HepG2 (cell line): ENCODE results near the gene THEMIS. TPM values are rescaled to one million over a fixed set of nuclear protein-coding genes. Genes with fewer than 3 reads are reported as not detected.

ENCODE experiments used
- ATAC-seq: fragments of 200-7000 bp; cut with Tn5 transposase; 3 replicates; pipeline ENCODE4 v1.9.1; 2020; ENCODE audit warnings: mild to moderate bottlenecking, moderate library complexity
- BruUV-seq: library from RNA; stranded (reverse); fragments of 400-500 nt; replicated peaks from 2 replicates; lab custom pipeline; 2021; lab: Mats Ljungman, UMichigan
- CTCF ChIA-PET: fragments of 300-600 bp; formaldehyde crosslinking; extraction: SDS; loops from one replicate; lab custom pipeline; 2021; ENCODE audit warnings: low total read pairs, inconsistent platforms, low intra/inter-chr PET ratio; lab: Yijun Ruan, JAX
- POLR2A ChIA-PET: fragments of 350-600 bp; sonication (Branson Sonifier 250); formaldehyde crosslinking; loops from one replicate; lab custom pipeline; 2020; ENCODE audit warnings: antibody characterized with exemption, inconsistent platforms; lab: Yijun Ruan, JAX
- DNase-seq: peaks from one replicate; pipeline ENCODE4 v3.0.0-alpha.2; 2015; ENCODE audit warnings: low spot score
- FAIRE-seq: peaks from 3 replicates; lab custom pipeline; 2011; peaks lifted over from hg19 to GRCh38; lab: Jason Lieb, UNC
- H2AFZ ChIP-seq: one replicate; pipeline ENCODE4 v1.6.1; 2011; ENCODE audit warnings: low read length, inconsistent platforms
- H3K27ac ChIP-seq: fragments of 300-600 bp; 3 replicates; pipeline ENCODE4 v1.8.0; 2011; ENCODE audit warnings: mixed run types, mild to moderate bottlenecking, mixed read lengths, low read length, inconsistent platforms; ENCODE audit not compliant: insufficient read depth; ENCODE audit errors: extremely low read length
- H3K27me3 ChIP-seq, 2 experiments: fragments of 200-600 bp in 1 of 2; 2 replicates in 1 of 2; 3 replicates in 1 of 2; pipeline versions ENCODE4 v1.6.0 to v1.8.0; 2011; ENCODE audit warnings: low read length in 2 of 2, mild to moderate bottlenecking in 2 of 2, moderate library complexity in 2 of 2, inconsistent platforms in 1 of 2; ENCODE audit not compliant: insufficient read depth in 2 of 2, control insufficient read depth in 1 of 2
- H3K36me3 ChIP-seq, 2 experiments: fragments of 200-600 bp in 1 of 2; replicated peaks in 1 of 2; 2 replicates in 1 of 2; 3 replicates in 1 of 2; pipeline versions ENCODE4 v1.5.1 to v1.8.0; 2011; ENCODE audit warnings: low read length in 2 of 2, inconsistent platforms in 1 of 2; ENCODE audit not compliant: insufficient read depth in 2 of 2, control insufficient read depth in 1 of 2
- H3K4me1 ChIP-seq: 2 replicates; pipeline ENCODE4 v1.5.1; 2012; ENCODE audit warnings: low read length, inconsistent platforms; ENCODE audit not compliant: insufficient read depth
- H3K4me2 ChIP-seq: 2 replicates; pipeline ENCODE4 v1.6.0; 2011; ENCODE audit warnings: low read depth, low read length, inconsistent platforms
- H3K4me3 ChIP-seq, 3 experiments: fragments of 200-600 bp in 1 of 3; sonication (generic), shearing (Covaris generic) in 1 of 3; replicated peaks in 1 of 3; 2 replicates each; pipeline ENCODE4 v1.5.1; 2011 to 2016; ENCODE audit warnings: low read length in 3 of 3, inconsistent platforms in 2 of 3, low read depth in 2 of 3, mild to moderate bottlenecking in 2 of 3, control low read depth in 1 of 3, mixed read lengths in 1 of 3; ENCODE audit not compliant: insufficient read depth in 1 of 3
- H3K79me2 ChIP-seq: one replicate; pipeline ENCODE4 v1.6.1; 2011; ENCODE audit warnings: low read length, inconsistent platforms; ENCODE audit not compliant: insufficient read depth
- H3K9ac ChIP-seq: 2 replicates; pipeline ENCODE4 v1.6.0; 2011; ENCODE audit warnings: mild to moderate bottlenecking, low read depth, low read length, inconsistent platforms; ENCODE audit not compliant: insufficient read depth
- H3K9me3 ChIP-seq: 2 replicates; pipeline ENCODE4 v1.5.1; 2012; ENCODE audit warnings: mild to moderate bottlenecking, low read length
- H4K20me1 ChIP-seq: 2 replicates; pipeline ENCODE4 v1.6.0; 2011; ENCODE audit warnings: inconsistent platforms, mild to moderate bottlenecking, low read length, moderate library complexity; ENCODE audit not compliant: insufficient read depth
- ARHGAP35 ChIP-seq: sonication (generic); formaldehyde crosslinking; IDR thresholded peaks from 2 replicates; pipeline ENCODE4 v1.9.0; 2022; ENCODE audit warnings: mild to moderate bottlenecking, inconsistent platforms, moderate library complexity, missing genetic modification reagents, borderline replicate concordance
- HNF1B ChIP-seq: sonication (generic); formaldehyde crosslinking; IDR thresholded peaks from 2 replicates; pipeline ENCODE4 v1.5.1; 2020; ENCODE audit warnings: mild to moderate bottlenecking, moderate library complexity, missing genetic modification reagents
- LBX2 ChIP-seq: sonication (generic); formaldehyde crosslinking; IDR thresholded peaks from 2 replicates; pipeline ENCODE4 v1.5.0; 2020; ENCODE audit warnings: missing genetic modification reagents, mild to moderate bottlenecking, borderline replicate concordance
- NCOA5 ChIP-seq: sonication (generic); formaldehyde crosslinking; IDR thresholded peaks from 2 replicates; pipeline ENCODE4 v1.4.0; 2020; ENCODE audit warnings: missing genetic modification reagents
- ZFP82 ChIP-seq: sonication (generic); formaldehyde crosslinking; IDR thresholded peaks from 2 replicates; pipeline ENCODE4 v1.5.1; 2020; ENCODE audit warnings: mild to moderate bottlenecking, missing genetic modification reagents, borderline replicate concordance
- ZNF451 ChIP-seq: sonication (generic); formaldehyde crosslinking; IDR thresholded peaks from 2 replicates; pipeline ENCODE4 v1.5.0; 2020; ENCODE audit warnings: mild to moderate bottlenecking, missing genetic modification reagents
- ZNF670 ChIP-seq: sonication (generic); formaldehyde crosslinking; IDR thresholded peaks from 2 replicates; pipeline ENCODE4 v1.8.0; 2022; ENCODE audit warnings: mild to moderate bottlenecking, missing genetic modification reagents, borderline replicate concordance
- ZNF850 ChIP-seq: sonication (generic); formaldehyde crosslinking; conservative IDR thresholded peaks from 2 replicates; pipeline ENCODE4 v1.9.0; 2021; ENCODE audit warnings: mild to moderate bottlenecking, missing genetic modification reagents
- in situ Hi-C: cut with HindIII; loops from 2 replicates; pipeline ENCODE4 v1.10.0; 2017; ENCODE audit warnings: low pct_unique_long_range_greater_than_20kb; ENCODE audit not compliant: extremely low pct_ligation_motif_present
- intact Hi-C: fragments of 100-400 bp; cut with micrococcal nuclease; formaldehyde crosslinking; loops from one replicate; pipeline ENCODE4 v1.10.0; 2022; ENCODE audit not compliant: unreplicated experiment
- polyA plus RNA-seq, 8 experiments: library from polyadenylated mRNA; depleted of rRNA in 3 of 8; stranded (reverse) in 7 of 8; unstranded in 1 of 8; fragments of >200 nt; fragmentation: Illumina TruSeq in 4 of 8; extraction: Trizol in 4 of 8; gene quantifications; 2 replicates each; pipeline versions ENCODE4 v1.2.1 to v1.2.3, GENCODE V29; 2011 to 2016; ENCODE audit warnings: low read depth in 4 of 8, missing spikeins in 1 of 8, mixed read lengths in 1 of 8; ENCODE audit not compliant: insufficient read depth in 1 of 8
- total RNA-seq, 5 experiments: library from RNA; depleted of rRNA; stranded (reverse); fragments of >200 nt; fragmentation: Illumina TruSeq; extraction: Trizol; gene quantifications; 2 replicates each; pipeline ENCODE4 v1.2.3, GENCODE V29; 2016; ENCODE audit warnings: low read depth in 1 of 5

The THEMIS gene
- total and polyA plus RNA-seq, 2 of the 13 experiments (the other 11 are each of a cell fraction or from before 2014, with no cell fraction given), result not detected

- no peak for TF ChIP-seq ZFP82 (CRISPR knock-in tag)
These were observed 7.2 kb upstream of the THEMIS start (continued) for GRCh38 chr6:127907960-127908640.

- H3K9ac ChIP-seq, result no peak overlapping the region
- no peaks in the 10 kb centered on the region for H3K4me1 ChIP-seq
- H3K4me3 ChIP-seq, result no peak overlapping the region
- no TSS peak for BruUV-seq
- no peak overlapping the region for H3K27ac ChIP-seq
- H3K79me2 ChIP-seq, result no peaks in the 10 kb centered on the region
- no peak for ATAC-seq
- no peak for FAIRE-seq
- no peak overlapping the region for H2AFZ ChIP-seq
- TF ChIP-seq LBX2 (CRISPR knock-in tag), result no peak
- TF ChIP-seq ZNF850, result no peak
- no peak for TF ChIP-seq ARHGAP35 (CRISPR knock-in tag)
- no peak for TF ChIP-seq ZNF451 (CRISPR knock-in tag)
- TF ChIP-seq HNF1B, result no peak
- no peak for TF ChIP-seq ZNF670 (CRISPR knock-in tag)
- no peak for TF ChIP-seq NCOA5 (CRISPR knock-in tag)
- H3K9me3 ChIP-seq, result peaks cover 1% of the 10 kb centered on the region; the same call in 1 of the 2 replicates
- DNase-seq, result no peak
- CTCF ChIA-PET, result no interaction called here
- H3K27me3 ChIP-seq, result no peaks in the 10 kb centered on the region
- no peaks in the 10 kb centered on the region for H3K36me3 ChIP-seq
- POLR2A ChIA-PET, result no interaction called here
- no peak overlapping the region for H3K4me2 ChIP-seq
- in situ Hi-C loops, result no loop called here
- intact Hi-C loops, result no loop called here
- H4K20me1 ChIP-seq, result no peaks in the 10 kb centered on the region
These were observed 3.3 kb upstream of the THEMIS start for GRCh38 chr6:127904160-127904559.
